DOHH2 (cell line): ENCODE measurements around the gene PDE4D.

Source experiments
- H3F3A ChIP-seq: fragments of 200-600 bp; sonication (generic), shearing (Covaris generic); 2 replicates; pipeline ENCODE4 v1.6.0; 2016; ENCODE audit warnings: antibody characterized with exemption, mild to moderate bottlenecking; ENCODE audit not compliant: control insufficient read depth, insufficient read depth
- H3K27ac ChIP-seq: fragments of 200-600 bp; sonication (generic); 2 replicates; pipeline ENCODE4 v1.5.1; 2014; ENCODE audit warnings: low read depth, mild to moderate bottlenecking, low read length, moderate library complexity
- H3K27me3 ChIP-seq: fragments of 200-600 bp; sonication (generic); 2 replicates; pipeline ENCODE4 v1.6.1; 2014; ENCODE audit warnings: mild to moderate bottlenecking, low read length, mixed read lengths; ENCODE audit not compliant: control insufficient read depth
- H3K36me3 ChIP-seq: fragments of 200-600 bp; sonication (generic); 2 replicates; pipeline ENCODE4 v1.6.1; 2014; ENCODE audit warnings: mild to moderate bottlenecking, low read length, moderate library complexity, mixed read lengths; ENCODE audit not compliant: control insufficient read depth
- H3K4me1 ChIP-seq: fragments of 200-600 bp; sonication (generic); 2 replicates; pipeline ENCODE4 v1.6.1; 2014; ENCODE audit warnings: mild to moderate bottlenecking, low read length, mixed read lengths; ENCODE audit not compliant: control insufficient read depth
- H3K4me2 ChIP-seq: fragments of 200-600 bp; sonication (generic); 2 replicates; pipeline ENCODE4 v1.6.0; 2014; ENCODE audit warnings: mild to moderate bottlenecking, low read length, moderate library complexity
- H3K4me3 ChIP-seq: fragments of 200-600 bp; sonication (generic); 2 replicates; pipeline ENCODE4 v1.5.1; 2014; ENCODE audit warnings: mild to moderate bottlenecking, low read length, mixed read lengths
- H3K79me2 ChIP-seq: fragments of 200-600 bp; sonication (generic); 2 replicates; pipeline ENCODE4 v1.6.1; 2014; ENCODE audit warnings: mild to moderate bottlenecking, low read length, mixed read lengths; ENCODE audit not compliant: control insufficient read depth
- H3K9me2 ChIP-seq: fragments of 200-600 bp; sonication (generic); replicated peaks from 2 replicates; pipeline ENCODE4 v1.6.1; 2014; ENCODE audit warnings: mild to moderate bottlenecking, low read length, mixed read lengths; ENCODE audit not compliant: control insufficient read depth
- H3K9me3 ChIP-seq: fragments of 200-600 bp; sonication (generic); 2 replicates; pipeline ENCODE4 v1.6.1; 2014; ENCODE audit warnings: antibody characterized with exemption, low read length, mixed read lengths; ENCODE audit not compliant: control insufficient read depth, insufficient read depth
- H4K20me1 ChIP-seq: fragments of 200-600 bp; sonication (generic); 2 replicates; pipeline ENCODE4 v1.6.0; 2014; ENCODE audit warnings: low read depth, mild to moderate bottlenecking, antibody characterized with exemption, low read length, moderate library complexity; ENCODE audit not compliant: control insufficient read depth, insufficient read depth
- CTCF ChIP-seq: fragments of 200-600 bp; sonication (generic); IDR thresholded peaks from one replicate; pipeline ENCODE4 v1.5.1; 2014; ENCODE audit warnings: antibody characterized with exemption, mild to moderate bottlenecking, low read depth, low read length; ENCODE audit not compliant: poor library complexity, severe bottlenecking
- EZH2phosphoT487 ChIP-seq: fragments of 200-600 bp; sonication (generic); IDR thresholded peaks from 2 replicates; pipeline ENCODE4 v1.6.1; 2017; ENCODE audit warnings: borderline replicate concordance, mild to moderate bottlenecking, antibody characterized with exemption, low read length, moderate library complexity, mixed read lengths

Gene PDE4D

DNA sequence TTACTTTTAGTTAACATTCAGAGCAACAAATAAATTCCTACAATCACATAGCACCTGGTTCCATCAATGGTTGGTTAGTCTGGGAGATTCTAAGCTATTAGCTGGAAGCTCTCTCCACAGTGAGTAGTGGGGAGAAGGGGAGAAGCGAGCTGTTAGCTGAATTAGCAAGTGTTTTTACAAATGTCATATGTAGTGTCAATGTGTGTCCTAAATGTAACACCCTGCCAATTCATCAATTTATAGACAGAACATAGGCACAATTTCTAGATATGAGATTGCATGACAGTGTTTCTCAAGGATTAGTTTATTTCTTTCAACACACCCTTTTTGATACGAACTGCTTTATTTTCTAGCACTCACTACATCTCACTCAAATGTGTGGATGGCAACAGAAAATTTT is 349.0 kb downstream of the PDE4D start:
- H3K27ac ChIP-seq = no peak overlapping the region
- no peak overlapping the region for H3K4me2 ChIP-seq
- H3K79me2 ChIP-seq = no peaks in the 10 kb centered on the region
- no peaks in the 10 kb centered on the region for H3K9me3 ChIP-seq
- H3K4me1 ChIP-seq = no peaks in the 10 kb centered on the region
- no peak for TF ChIP-seq EZH2phosphoT487
- TF ChIP-seq CTCF = no peak
- H4K20me1 ChIP-seq = no peaks in the 10 kb centered on the region
- no peaks in the 10 kb centered on the region for H3K36me3 ChIP-seq
- no peaks in the 10 kb centered on the region for H3F3A ChIP-seq
- H3K4me3 ChIP-seq = no peak overlapping the region
- 0 out of 2 replicates have a peak, but pooled peaks cover 2% of the 10 kb centered on the region for H3K27me3 ChIP-seq
- H3K9me2 ChIP-seq = no peaks in the 10 kb centered on the region

DNA sequence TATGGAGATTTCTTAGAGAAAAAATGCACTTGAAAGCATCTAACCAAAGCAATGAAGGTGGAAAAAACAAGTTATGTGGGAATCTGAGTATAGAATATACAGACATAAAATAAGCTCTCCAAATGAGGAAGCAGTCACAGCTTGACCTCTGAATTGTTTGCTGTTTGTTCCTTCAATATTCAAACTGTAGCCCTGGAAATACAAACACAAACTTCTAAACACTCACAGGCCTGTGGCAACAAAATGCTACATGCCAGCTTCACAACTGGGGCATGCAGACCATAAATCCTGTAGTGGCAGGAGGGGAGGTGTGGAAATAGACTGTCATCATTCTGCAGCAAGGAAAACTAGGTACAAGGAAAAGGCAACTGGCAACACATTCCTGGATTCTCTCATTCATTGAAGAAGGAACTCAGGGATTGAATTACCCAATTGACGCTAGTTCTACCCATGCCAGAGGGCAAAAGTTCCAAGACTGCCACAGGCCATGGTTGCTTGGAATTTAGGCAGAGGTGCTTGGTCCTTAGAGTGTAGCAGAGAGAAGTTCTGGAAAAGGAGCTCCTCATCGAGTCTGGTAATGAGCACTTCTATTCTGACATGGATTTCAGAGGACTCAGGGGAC is 349.6 kb downstream of the PDE4D start:
- Histone ChIP-seq H3F3A (no peaks in the 10 kb centered on the region), H3K4me3 (no peak overlapping the region), H3K9me2 (no peaks in the 10 kb centered on the region), H3K4me2 (no peak overlapping the region), H3K9me3 (no peaks in the 10 kb centered on the region), H3K36me3 (no peaks in the 10 kb centered on the region), H4K20me1 (no peaks in the 10 kb centered on the region), H3K4me1 (no peaks in the 10 kb centered on the region), H3K79me2 (no peaks in the 10 kb centered on the region), H3K27me3 (0 out of 2 replicates have a peak, but pooled peaks cover 2% of the 10 kb centered on the region), H3K27ac (no peak overlapping the region)
- TF ChIP-seq CTCF = no peak
- no peak for TF ChIP-seq EZH2phosphoT487

DNA sequence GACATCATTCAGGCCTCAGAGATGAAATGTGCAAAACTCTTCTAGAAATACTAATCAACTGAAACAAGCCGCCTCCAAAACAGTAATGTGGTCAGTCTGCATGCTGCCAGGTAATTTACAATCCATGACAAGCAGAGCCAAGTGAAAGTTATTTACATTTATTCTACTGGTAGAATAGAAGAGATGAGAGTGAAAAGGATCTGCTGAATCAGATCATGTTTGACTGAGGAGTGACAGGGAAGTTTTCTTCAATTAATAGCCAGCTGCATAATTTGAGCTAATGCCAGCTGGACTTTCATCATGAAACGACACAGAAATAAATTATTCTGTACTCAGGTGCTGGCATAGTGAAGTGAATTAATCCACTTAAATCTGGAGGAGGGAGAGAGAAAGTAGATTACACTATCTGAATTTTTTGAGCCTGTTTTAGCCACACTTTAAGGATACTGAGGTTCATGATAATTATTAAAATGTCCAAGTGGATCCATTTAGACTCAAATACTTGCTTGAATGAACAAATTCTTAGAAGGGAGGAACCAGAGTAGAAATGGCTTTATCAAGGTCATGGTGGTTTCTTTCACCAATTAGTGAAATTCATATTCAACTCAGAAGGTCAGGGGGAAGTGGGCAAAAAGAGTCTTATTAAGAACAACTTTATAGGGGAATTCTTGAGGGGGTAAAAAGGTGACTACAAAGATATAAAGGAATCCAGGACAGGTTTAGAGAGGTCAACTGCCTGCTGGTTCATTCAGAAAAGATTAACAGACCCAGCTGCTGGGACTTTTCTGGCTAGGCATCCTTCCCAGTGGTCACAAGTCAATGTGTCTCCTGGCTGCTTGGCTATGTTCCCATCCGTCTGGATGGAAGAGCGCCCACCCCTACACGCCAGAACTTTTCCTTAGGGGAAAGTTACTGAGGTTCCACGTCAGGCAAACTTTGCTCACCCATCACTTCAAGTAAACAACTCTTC is 350.4 kb downstream of the PDE4D start:
- H4K20me1 ChIP-seq = no peaks in the 10 kb centered on the region
- H3K79me2 ChIP-seq = no peaks in the 10 kb centered on the region
- no peak overlapping the region for H3K27ac ChIP-seq
- no peaks in the 10 kb centered on the region for H3K9me3 ChIP-seq
- no peaks in the 10 kb centered on the region for H3K36me3 ChIP-seq
- H3K4me3 ChIP-seq = no peak overlapping the region
- H3F3A ChIP-seq = no peaks in the 10 kb centered on the region
- H3K9me2 ChIP-seq = no peaks in the 10 kb centered on the region
- no peaks in the 10 kb centered on the region for H3K4me1 ChIP-seq
- H3K27me3 ChIP-seq = 0 out of 2 replicates have a peak, but pooled peaks cover 2% of the 10 kb centered on the region
- no peak overlapping the region for H3K4me2 ChIP-seq
- TF ChIP-seq CTCF = no peak
- no peak for TF ChIP-seq EZH2phosphoT487
